Measurements from ENCODE around the gene PRSS22.

GRCh38 chr16:2871926-2872325, 14.0 kb upstream of the PRSS22 start:
- TF ChIP-seq MAX (IDR thresholded peaks at IDR 0.05; ENCODE audit: low read depth, low read length) (no peak), CTCF (IDR thresholded peaks at IDR 0.05; ENCODE audit: low read depth, low read length) (no peak), POLR2A (IDR thresholded peaks at IDR 0.05; ENCODE audit: extremely low read depth, insufficient read length) (no peak)

Data from NB4 (cell line).